ENCODE data around the gene STPG2. TPM values are rescaled to one million over a fixed set of nuclear protein-coding genes. Genes with fewer than 3 reads are reported as not detected.

Gene STPG2
- total and polyA plus RNA-seq, 7 donors: 0.06 to 0.71 (median 0.33) TPM; not detected in 4

- TF ChIP-seq POLR2A (IDR thresholded peaks at IDR 0.05): no peak
- no peak for TF ChIP-seq POLR2AphosphoS5 (IDR thresholded peaks at IDR 0.05)
- TF ChIP-seq CTCF (IDR thresholded peaks at IDR 0.05): no peak
- no peak for TF ChIP-seq EP300 (IDR thresholded peaks at IDR 0.05)
- no peak overlapping the region for H3K27ac ChIP-seq
- H3K4me1 ChIP-seq: no peaks in the 10 kb centered on the region
- no peaks in the 10 kb centered on the region for H3K27me3 ChIP-seq
- no peaks in the 10 kb centered on the region for H3K36me3 ChIP-seq
- intact Hi-C loops (cut with DNase I): no loop called here
- 8 to 20% methylated on average over 4 of the region's 4 CpGs for WGBS, 2 donors
- H3K9me3 ChIP-seq: no peaks in the 10 kb centered on the region
- no peak for DNase-seq
- no peak overlapping the region for H3K4me3 ChIP-seq
These were observed 422.3 kb downstream of the STPG2 start for GRCh38 chr4:97720869-97721432.

GRCh38 chr4:97691111-97691605 lies 452.1 kb downstream of the STPG2 start:
- no peaks in the 10 kb centered on the region for H3K9me3 ChIP-seq
- 74 to 77% methylated on average over 3 of the region's 3 CpGs for WGBS, 2 donors
- no peak overlapping the region for H3K27ac ChIP-seq
- TF ChIP-seq EP300 (IDR thresholded peaks at IDR 0.05) (no peak), POLR2AphosphoS5 (IDR thresholded peaks at IDR 0.05) (no peak), CTCF (IDR thresholded peaks at IDR 0.05) (no peak), POLR2A (IDR thresholded peaks at IDR 0.05) (no peak)
- intact Hi-C loops (cut with DNase I): no loop called here
- no peaks in the 10 kb centered on the region for H3K4me1 ChIP-seq
- H3K36me3 ChIP-seq: no peaks in the 10 kb centered on the region
- no peak overlapping the region for H3K4me3 ChIP-seq
- DNase-seq: no peak
- no peaks in the 10 kb centered on the region for H3K27me3 ChIP-seq

- TF ChIP-seq CTCF (IDR thresholded peaks at IDR 0.05) (no peak), EP300 (IDR thresholded peaks at IDR 0.05) (no peak)
- Histone ChIP-seq H3K4me1 (no peaks in the 10 kb centered on the region), H3K9me3 (peaks cover 0 to 4% (median 0%) of the 10 kb centered on the region in 4 donors), H3K4me3 (no peak overlapping the region), H3K36me3 (no peaks in the 10 kb centered on the region), H3K27ac (no peak overlapping the region), H3K27me3 (no peaks in the 10 kb centered on the region)
- no peak for DNase-seq
- intact Hi-C loops (cut with DNase I): no loop called here
- 78 to 85% methylated on average over 1 of the region's 1 CpG for WGBS, 2 donors
These were observed 472.5 kb downstream of the STPG2 start for GRCh38 chr4:97670703-97671269.

GRCh38 chr4:97665553-97665952 lies 477.7 kb downstream of the STPG2 start:
- peaks cover 0 to 4% (median 0%) of the 10 kb centered on the region in 4 donors for H3K9me3 ChIP-seq
- intact Hi-C loops (cut with DNase I): no loop called here
- H3K27me3 ChIP-seq: no peaks in the 10 kb centered on the region
- H3K36me3 ChIP-seq: no peaks in the 10 kb centered on the region
- no peak overlapping the region for H3K27ac ChIP-seq
- no peak for DNase-seq
- no peak for TF ChIP-seq POLR2A (IDR thresholded peaks at IDR 0.05)
- 78 to 84% methylated on average over 4 of the region's 4 CpGs for WGBS, 2 donors
- H3K4me1 ChIP-seq: no peaks in the 10 kb centered on the region
- no peak overlapping the region for H3K4me3 ChIP-seq

- intact Hi-C loops (cut with DNase I): no loop called here
- no peak for DNase-seq
- Histone ChIP-seq H3K27ac (no peak overlapping the region), H3K36me3 (no peaks in the 10 kb centered on the region), H3K27me3 (no peaks in the 10 kb centered on the region), H3K4me3 (no peak overlapping the region), H3K4me1 (no peaks in the 10 kb centered on the region), H3K9me3 (peaks cover 0 to 4% (median 0%) of the 10 kb centered on the region in 4 donors)
- WGBS, 2 donors: 84 to 91% methylated on average over 5 of the region's 5 CpGs
- no peak for TF ChIP-seq EP300 (IDR thresholded peaks at IDR 0.05)
- no peak for TF ChIP-seq POLR2AphosphoS5 (IDR thresholded peaks at IDR 0.05)
- no peak for TF ChIP-seq POLR2A (IDR thresholded peaks at IDR 0.05)
- no peak for TF ChIP-seq CTCF (IDR thresholded peaks at IDR 0.05)
These were observed 478.5 kb downstream of the STPG2 start for GRCh38 chr4:97664741-97665140.
